Measurements from ENCODE around the gene SIX4.

GRCh38 chr14:60661721-60662120, 62.4 kb downstream of the SIX4 start:
- TF ChIP-seq POLR2A (IDR thresholded peaks at IDR 0.05) (no peak), CTCF (IDR thresholded peaks at IDR 0.05) (no peak)
